OCI-LY7 (cell line): Measurements from ENCODE around the gene CDH22. TPM values are rescaled to one million over a fixed set of nuclear protein-coding genes. Genes with fewer than 3 reads are reported as not detected.

ENCODE experiments used
- BruUV-seq: library from RNA; stranded (reverse); fragments of 400-500 nt; replicated peaks from 2 replicates; lab custom pipeline; 2021; lab: Mats Ljungman, UMichigan
- CTCF ChIA-PET: fragments of 300-600 bp; sonication (Branson Sonifier 250); formaldehyde crosslinking; loops from one replicate; lab custom pipeline; 2022; ENCODE audit warnings: antibody characterized with exemption; ENCODE audit not compliant: unreplicated experiment; lab: Charles Lee
- POLR2A ChIA-PET: fragments of 300-600 bp; sonication (Branson Sonifier 250); formaldehyde crosslinking; loops from one replicate; lab custom pipeline; 2022; ENCODE audit warnings: antibody characterized with exemption; lab: Charles Lee
- DNase-seq: peaks from one replicate; pipeline ENCODE4 v3.0.0-alpha.2; 2015; ENCODE audit warnings: low spot score
- H2AFZ ChIP-seq: fragments of 200-600 bp; sonication (generic), shearing (Covaris generic); 2 replicates; pipeline ENCODE4 v1.6.1; 2014; ENCODE audit warnings: mild to moderate bottlenecking, antibody characterized with exemption, low read length, moderate library complexity
- H3K27ac ChIP-seq: fragments of 200-600 bp; sonication (generic); 2 replicates; pipeline ENCODE4 v1.5.1; 2014; ENCODE audit warnings: mixed run types, low read depth, mild to moderate bottlenecking, moderate library complexity, low read length, inconsistent platforms; ENCODE audit not compliant: poor library complexity, severe bottlenecking
- H3K36me3 ChIP-seq: fragments of 200-600 bp; sonication (generic); 2 replicates; pipeline ENCODE4 v1.6.1; 2014; ENCODE audit warnings: mild to moderate bottlenecking, antibody characterized with exemption, low read length, moderate library complexity, mixed read lengths; ENCODE audit not compliant: insufficient read depth
- H3K4me1 ChIP-seq: fragments of 200-600 bp; sonication (generic); 2 replicates; pipeline ENCODE4 v1.5.1; 2014; ENCODE audit warnings: mild to moderate bottlenecking, low read length; ENCODE audit not compliant: insufficient read depth, poor library complexity, severe bottlenecking
- H3K4me2 ChIP-seq: fragments of 200-600 bp; sonication (generic); 2 replicates; pipeline ENCODE4 v1.6.1; 2014; ENCODE audit warnings: mild to moderate bottlenecking, low read length
- H3K4me3 ChIP-seq: fragments of 200-600 bp; sonication (generic); 2 replicates; pipeline ENCODE4 v1.5.1; 2014; ENCODE audit warnings: mild to moderate bottlenecking, low read depth, low read length; ENCODE audit not compliant: poor library complexity, severe bottlenecking
- H3K79me2 ChIP-seq: fragments of 200-600 bp; sonication (generic); 2 replicates; pipeline ENCODE4 v1.6.1; 2016; ENCODE audit warnings: low read depth, mild to moderate bottlenecking, low read length, moderate library complexity, mixed read lengths; ENCODE audit not compliant: insufficient read depth
- H3K9me2 ChIP-seq: fragments of 200-600 bp; sonication (generic); 2 replicates; pipeline ENCODE4 v1.6.1; 2016; ENCODE audit warnings: mild to moderate bottlenecking, low read length, mixed read lengths; ENCODE audit not compliant: insufficient read depth
- H3K9me3 ChIP-seq: fragments of 200-600 bp; sonication (generic); 2 replicates; pipeline ENCODE4 v1.6.1; 2014; ENCODE audit warnings: mild to moderate bottlenecking, mixed run types, low read length, mixed read lengths
- H4K20me1 ChIP-seq: fragments of 200-600 bp; sonication (generic); 2 replicates; pipeline ENCODE4 v1.6.1; 2014; ENCODE audit warnings: mild to moderate bottlenecking, antibody characterized with exemption, low read length, moderate library complexity, mixed read lengths; ENCODE audit not compliant: insufficient read depth
- EZH2phosphoT487 ChIP-seq: fragments of 200-600 bp; sonication (generic); IDR thresholded peaks from 2 replicates; pipeline ENCODE4 v1.6.1; 2018; ENCODE audit warnings: low read depth, borderline replicate concordance, mild to moderate bottlenecking, mixed run types, antibody characterized with exemption, low read length, moderate library complexity, mixed read lengths
- intact Hi-C: fragments of 100-400 bp; cut with micrococcal nuclease; formaldehyde crosslinking; loops from one replicate; pipeline ENCODE4 v1.10.0; 2022; ENCODE audit not compliant: unreplicated experiment
- total RNA-seq, 2 experiments: library from RNA; depleted of rRNA in 1 of 2; stranded (reverse); fragments of >200 nt in 1 of 2; shearing (Covaris generic) in 1 of 2; gene quantifications; 2 replicates each; pipeline ENCODE4 v1.2.3, GENCODE V29; 2014 to 2022
- TF ChIP-seq, protein P1 (sequence below): fragments of 200-600 bp; sonication (generic); conservative IDR thresholded peaks from 2 replicates; pipeline ENCODE4 v1.5.1; 2014; ENCODE audit warnings: mild to moderate bottlenecking, antibody characterized with exemption, low read length, moderate library complexity, mixed read lengths

The CDH22 gene
- total RNA-seq, 2 experiments from 2014 or later = not detected

DNA sequence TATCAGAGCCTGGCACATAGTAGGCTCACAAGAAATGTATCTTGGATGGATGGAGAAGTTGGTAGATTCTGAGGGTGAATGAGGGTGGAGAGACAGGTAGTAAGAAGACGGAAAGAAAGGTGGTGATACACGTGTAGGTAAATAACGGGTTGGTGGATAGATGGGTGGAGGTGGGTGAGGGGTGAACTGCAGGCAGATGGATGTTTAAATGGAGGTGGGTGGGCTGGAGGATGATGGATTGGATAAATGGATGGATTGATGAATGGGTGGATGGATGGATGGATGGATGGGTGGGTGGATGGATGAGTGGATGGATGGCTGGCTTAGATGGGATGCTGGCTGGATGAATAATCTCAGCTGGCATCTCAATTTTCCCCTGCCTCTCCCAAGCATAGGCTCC lies 9.9 kb downstream of the CDH22 start:
- ChIA-PET POLR2A (no interaction called here), CTCF (no interaction called here)
- no peaks in the 10 kb centered on the region for H3K9me3 ChIP-seq
- intact Hi-C loops = no loop called here
- TF ChIP-seq, protein P1, sequence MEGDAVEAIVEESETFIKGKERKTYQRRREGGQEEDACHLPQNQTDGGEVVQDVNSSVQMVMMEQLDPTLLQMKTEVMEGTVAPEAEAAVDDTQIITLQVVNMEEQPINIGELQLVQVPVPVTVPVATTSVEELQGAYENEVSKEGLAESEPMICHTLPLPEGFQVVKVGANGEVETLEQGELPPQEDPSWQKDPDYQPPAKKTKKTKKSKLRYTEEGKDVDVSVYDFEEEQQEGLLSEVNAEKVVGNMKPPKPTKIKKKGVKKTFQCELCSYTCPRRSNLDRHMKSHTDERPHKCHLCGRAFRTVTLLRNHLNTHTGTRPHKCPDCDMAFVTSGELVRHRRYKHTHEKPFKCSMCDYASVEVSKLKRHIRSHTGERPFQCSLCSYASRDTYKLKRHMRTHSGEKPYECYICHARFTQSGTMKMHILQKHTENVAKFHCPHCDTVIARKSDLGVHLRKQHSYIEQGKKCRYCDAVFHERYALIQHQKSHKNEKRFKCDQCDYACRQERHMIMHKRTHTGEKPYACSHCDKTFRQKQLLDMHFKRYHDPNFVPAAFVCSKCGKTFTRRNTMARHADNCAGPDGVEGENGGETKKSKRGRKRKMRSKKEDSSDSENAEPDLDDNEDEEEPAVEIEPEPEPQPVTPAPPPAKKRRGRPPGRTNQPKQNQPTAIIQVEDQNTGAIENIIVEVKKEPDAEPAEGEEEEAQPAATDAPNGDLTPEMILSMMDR = no peak
- TF ChIP-seq EZH2phosphoT487 = no peak
- H2AFZ ChIP-seq = no peak overlapping the region
- H3K4me2 ChIP-seq = no peak overlapping the region
- H3K9me2 ChIP-seq = no peaks in the 10 kb centered on the region
- H4K20me1 ChIP-seq = no peaks in the 10 kb centered on the region
- no peaks in the 10 kb centered on the region for H3K79me2 ChIP-seq
- no peak overlapping the region for H3K4me3 ChIP-seq
- no peaks in the 10 kb centered on the region for H3K36me3 ChIP-seq
- no peak for DNase-seq
- H3K4me1 ChIP-seq = no peaks in the 10 kb centered on the region
- no TSS peak for BruUV-seq
- H3K27ac ChIP-seq = no peak overlapping the region

DNA sequence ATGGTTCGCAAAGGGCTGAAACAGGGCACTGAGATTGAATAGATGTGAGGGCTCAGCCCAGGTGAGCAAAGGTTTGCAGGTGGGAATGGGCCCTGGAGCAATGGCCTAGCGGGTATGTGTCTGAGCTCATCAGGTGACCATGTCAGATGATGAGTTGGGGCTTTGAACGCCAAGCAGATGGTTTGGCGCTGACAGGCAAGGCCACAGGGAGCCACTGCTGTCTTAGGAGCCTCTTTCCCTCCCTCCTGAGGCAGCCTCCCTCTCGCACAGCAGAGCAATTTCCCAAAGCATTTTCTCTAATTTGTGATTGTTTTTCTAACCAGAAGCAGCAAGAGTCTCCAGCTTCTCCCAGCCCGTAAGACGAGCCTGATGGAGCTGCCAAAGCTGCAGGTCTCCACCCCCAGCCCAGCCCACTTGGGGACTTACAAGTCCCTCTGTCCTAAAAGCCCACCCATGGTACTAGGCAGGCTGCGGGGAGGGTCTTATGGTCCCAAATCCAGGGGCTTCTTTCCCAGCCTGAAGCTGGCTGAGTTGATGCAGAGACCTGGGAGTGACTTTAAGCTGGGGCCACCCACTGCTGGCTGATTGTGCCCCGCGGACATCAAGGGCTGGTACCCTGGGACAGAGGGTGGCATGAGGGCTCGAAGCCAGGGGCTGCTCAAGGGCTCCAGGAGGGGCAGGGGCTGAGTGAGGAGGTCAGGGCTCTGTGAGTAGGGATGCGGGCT lies 11.6 kb downstream of the CDH22 start:
- Histone ChIP-seq H3K79me2 (no peaks in the 10 kb centered on the region), H4K20me1 (no peaks in the 10 kb centered on the region), H3K4me3 (no peak overlapping the region), H3K27ac (no peak overlapping the region), H3K36me3 (no peaks in the 10 kb centered on the region), H3K9me2 (no peaks in the 10 kb centered on the region), H2AFZ (no peak overlapping the region), H3K9me3 (no peaks in the 10 kb centered on the region), H3K4me2 (no peak overlapping the region), H3K4me1 (no peaks in the 10 kb centered on the region)
- no peak for DNase-seq
- BruUV-seq = no TSS peak
- intact Hi-C loops = no loop called here
- TF ChIP-seq, protein P1 = no peak
- TF ChIP-seq EZH2phosphoT487 = no peak
- POLR2A ChIA-PET = no interaction called here
- CTCF ChIA-PET = interaction anchor here (0.6 kb wide), 1 partner anchor 94 kb away, joined by 3 read pairs; no protein-coding TSS in a partner anchor

DNA sequence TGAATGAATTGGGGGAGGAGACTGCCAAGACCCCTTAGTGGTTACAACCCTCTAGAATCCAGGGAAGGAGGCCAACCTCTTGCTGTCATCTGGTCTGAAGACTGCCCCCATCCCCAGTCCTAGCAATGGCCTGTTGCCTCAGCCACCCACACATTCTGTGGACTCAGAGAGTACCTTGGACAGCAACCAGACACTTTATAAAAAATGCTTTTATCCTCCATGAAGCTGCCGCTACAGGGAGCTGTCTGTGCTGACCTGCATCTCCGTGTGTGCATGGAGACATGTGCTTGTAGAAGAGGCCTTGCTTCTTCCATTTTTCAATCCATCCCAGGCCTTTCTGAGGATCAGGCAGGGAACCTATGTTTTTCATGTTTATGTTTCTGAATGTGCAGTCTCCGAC lies 15.2 kb downstream of the CDH22 start:
- ChIA-PET POLR2A (no interaction called here), CTCF (no interaction called here)
- no peaks in the 10 kb centered on the region for H3K79me2 ChIP-seq
- no peak overlapping the region for H3K4me3 ChIP-seq
- no peak for TF ChIP-seq EZH2phosphoT487
- TF ChIP-seq, protein P1 = no peak
- no peak overlapping the region for H2AFZ ChIP-seq
- H3K27ac ChIP-seq = no peak overlapping the region
- no peaks in the 10 kb centered on the region for H3K9me2 ChIP-seq
- peak; percentile 7 for DNase-seq
- no TSS peak for BruUV-seq
- no peak overlapping the region for H3K4me2 ChIP-seq
- no peaks in the 10 kb centered on the region for H3K4me1 ChIP-seq
- intact Hi-C loops = no loop called here
- no peaks in the 10 kb centered on the region for H4K20me1 ChIP-seq
- no peaks in the 10 kb centered on the region for H3K36me3 ChIP-seq
- no peaks in the 10 kb centered on the region for H3K9me3 ChIP-seq
